SK-N-SH treated with all-trans-retinoic acid at 6 μM for 48 hours (cell line): ENCODE results near the gene SLC6A9.

Source experiments
- CREB5 ChIP-seq: fragments of 250-450 bp; sonication (Bioruptor Pico); IDR thresholded peaks from 2 replicates; pipeline ENCODE4 v1.5.1; 2020; ENCODE audit warnings: low read depth, mild to moderate bottlenecking, moderate library complexity
- CSDC2 ChIP-seq: fragments of 250-450 bp; sonication (Bioruptor Pico); IDR thresholded peaks from 2 replicates; pipeline ENCODE4 v1.5.0; 2020; ENCODE audit warnings: mild to moderate bottlenecking, moderate library complexity
- ESRRG ChIP-seq: fragments of 250-450 bp; sonication (Bioruptor Pico); IDR thresholded peaks from 2 replicates; pipeline ENCODE4 v1.6.1; 2021; ENCODE audit warnings: mild to moderate bottlenecking
- GLIS3 ChIP-seq: fragments of 250-450 bp; sonication (Bioruptor Pico); IDR thresholded peaks from 2 replicates; pipeline ENCODE4 v1.5.0; 2020; ENCODE audit warnings: mild to moderate bottlenecking, moderate library complexity
- PATZ1 ChIP-seq: fragments of 250-450 bp; sonication (Bioruptor Pico); IDR thresholded peaks from 2 replicates; pipeline ENCODE4 v1.8.0; 2020; ENCODE audit warnings: mild to moderate bottlenecking, moderate library complexity, borderline replicate concordance
- RARB ChIP-seq: fragments of 250-450 bp; sonication (Bioruptor Pico); IDR thresholded peaks from 2 replicates; pipeline ENCODE4 v1.8.0; 2021; ENCODE audit warnings: mild to moderate bottlenecking, moderate library complexity
- SNAI2 ChIP-seq: fragments of 250-450 bp; sonication (Bioruptor Pico); IDR thresholded peaks from 2 replicates; pipeline ENCODE4 v1.5.0; 2020; ENCODE audit warnings: mild to moderate bottlenecking, moderate library complexity
- TCF4 ChIP-seq: fragments of 250-450 bp; sonication (Bioruptor Pico); IDR thresholded peaks from 2 replicates; pipeline ENCODE4 v1.8.0; 2021; ENCODE audit warnings: mild to moderate bottlenecking, moderate library complexity, borderline replicate concordance
- TOX ChIP-seq: fragments of 250-450 bp; sonication (Bioruptor Pico); IDR thresholded peaks from 2 replicates; pipeline ENCODE4 v1.8.0; 2021; ENCODE audit warnings: mild to moderate bottlenecking, moderate library complexity, borderline replicate concordance
- TSHZ2 ChIP-seq: fragments of 250-450 bp; sonication (Bioruptor Pico); IDR thresholded peaks from 2 replicates; pipeline ENCODE4 v1.5.0; 2020; ENCODE audit warnings: mild to moderate bottlenecking, moderate library complexity
- ZFP3 ChIP-seq: fragments of 250-450 bp; sonication (Bioruptor Pico); IDR thresholded peaks from 2 replicates; pipeline ENCODE4 v1.5.0; 2020; ENCODE audit warnings: mild to moderate bottlenecking, moderate library complexity
- ZFP30 ChIP-seq: fragments of 450-650 bp; formaldehyde crosslinking; IDR thresholded peaks from 2 replicates; pipeline ENCODE4 v1.5.0; 2022; ENCODE audit warnings: mild to moderate bottlenecking, moderate library complexity
- ZNF70 ChIP-seq: fragments of 450-650 bp; formaldehyde crosslinking; IDR thresholded peaks from 2 replicates; pipeline ENCODE4 v1.5.0; 2020; ENCODE audit warnings: mild to moderate bottlenecking, moderate library complexity
- ZNF8 ChIP-seq: fragments of 450-650 bp; formaldehyde crosslinking; IDR thresholded peaks from 2 replicates; pipeline ENCODE4 v1.5.0; 2020; ENCODE audit warnings: mild to moderate bottlenecking, moderate library complexity

GRCh38 chr1:43957407-43958040, 73.7 kb downstream of the SLC6A9 start:
- TF ChIP-seq RARB, result no peak
- no peak for TF ChIP-seq SNAI2 (CRISPR knock-in tag)
- no peak for TF ChIP-seq GLIS3 (CRISPR knock-in tag)
- no peak for TF ChIP-seq PATZ1 (CRISPR knock-in tag)
- no peak for TF ChIP-seq CREB5
- TF ChIP-seq ZNF8, result no peak
- TF ChIP-seq CSDC2 (CRISPR knock-in tag), result no peak
- no peak for TF ChIP-seq TOX (CRISPR knock-in tag)
- no peak for TF ChIP-seq TCF4 (CRISPR knock-in tag)
- no peak for TF ChIP-seq ZFP30 (CRISPR knock-in tag)
- TF ChIP-seq ESRRG (CRISPR knock-in tag), result no peak
- TF ChIP-seq TSHZ2 (CRISPR knock-in tag), result no peak
- TF ChIP-seq ZFP3, result no peak
- TF ChIP-seq ZNF70 (CRISPR knock-in tag), result no peak
